Retinal pigment epithelial cell (primary cell): ENCODE results near the gene XRRA1.

Experiments
- DNase-seq: peaks from one replicate; pipeline ENCODE4 v3.0.0-alpha.2; 2010; ENCODE audit warnings: low read depth
- H3K4me3 ChIP-seq: 2 replicates; pipeline ENCODE4 v1.5.1; 2011; ENCODE audit warnings: mild to moderate bottlenecking, low read length, control low read depth, moderate library complexity
- CTCF ChIP-seq: conservative IDR thresholded peaks from 2 replicates; pipeline ENCODE4 v1.5.1; 2011; ENCODE audit warnings: low read depth, low read length, control low read depth, inconsistent platforms

The XRRA1 gene

GRCh38 chr11:74926304-74927030 lies 22.4 kb downstream of the XRRA1 start:
- TF ChIP-seq CTCF = no peak
- H3K4me3 ChIP-seq = no peak overlapping the region
- no peak for DNase-seq

DNA sequence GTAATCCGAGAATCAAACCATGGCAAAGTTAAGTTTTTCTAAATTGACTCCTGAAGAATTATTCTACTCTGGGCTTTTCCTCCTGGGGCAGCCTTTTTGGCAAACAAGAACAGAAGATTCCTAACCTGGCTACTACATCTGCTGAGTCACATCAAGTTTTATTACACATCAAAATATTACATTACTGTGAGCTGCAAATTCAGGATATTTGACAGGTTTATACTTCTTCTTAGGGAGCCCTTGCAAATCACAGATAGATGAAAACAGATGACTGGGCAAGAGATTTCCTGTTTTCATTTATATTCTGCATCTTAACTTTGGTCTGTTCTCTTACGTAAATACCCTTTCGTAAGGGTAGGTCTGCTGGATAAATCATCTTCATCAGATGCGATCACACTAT lies 23.6 kb downstream of the XRRA1 start:
- TF ChIP-seq CTCF = no peak
- no peak for DNase-seq
- no peak overlapping the region for H3K4me3 ChIP-seq

- no peak for TF ChIP-seq CTCF
- no peak overlapping the region for H3K4me3 ChIP-seq
- DNase-seq = no peak
Measured at GRCh38 chr11:74923125-74923524, 25.8 kb downstream of the XRRA1 start.

- no peak for DNase-seq
- H3K4me3 ChIP-seq = no peak overlapping the region
- no peak for TF ChIP-seq CTCF
Measured at GRCh38 chr11:74909812-74910211, 39.1 kb downstream of the XRRA1 start.

DNA sequence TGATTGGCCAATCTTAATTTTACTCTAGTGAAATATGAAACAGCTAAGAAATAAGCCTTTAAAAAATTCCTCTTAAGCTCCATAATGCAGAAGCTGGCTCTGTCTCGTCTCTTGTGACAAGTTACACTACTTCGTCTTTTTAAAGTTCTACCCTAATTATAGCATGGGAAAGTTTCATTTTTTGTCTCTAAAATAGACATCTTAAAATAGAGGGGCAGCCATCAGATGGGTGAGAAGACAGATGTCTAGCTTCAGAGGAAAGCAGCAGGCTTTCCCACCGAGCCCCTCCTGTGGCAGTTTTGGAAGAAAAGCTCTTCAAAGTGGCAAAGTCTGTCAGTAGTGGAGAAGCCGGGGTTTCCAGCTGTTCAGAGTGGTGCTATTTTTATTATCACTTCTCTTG lies 39.5 kb downstream of the XRRA1 start:
- no peak overlapping the region for H3K4me3 ChIP-seq
- no peak for TF ChIP-seq CTCF
- no peak for DNase-seq

DNA sequence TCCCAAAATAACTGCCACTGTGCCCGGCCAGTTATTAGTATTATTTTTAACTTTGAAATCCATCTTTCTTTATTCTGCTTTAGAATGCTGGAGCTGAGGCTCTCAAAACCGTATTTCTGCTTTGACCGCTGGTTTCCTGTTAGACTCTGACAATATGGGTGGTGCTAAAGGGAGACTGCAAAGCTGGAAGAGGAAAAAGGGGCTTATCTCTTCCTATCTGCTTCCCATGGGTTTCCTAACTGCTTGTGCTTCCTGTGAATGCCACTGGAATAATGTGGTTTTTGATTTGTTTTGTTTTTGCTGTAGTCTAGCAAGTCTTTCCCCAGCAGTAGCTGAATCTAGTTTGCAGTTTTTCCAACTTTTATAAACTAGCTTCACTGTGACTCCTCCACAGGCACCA lies 43.6 kb downstream of the XRRA1 start:
- H3K4me3 ChIP-seq = no peak overlapping the region
- DNase-seq = no peak
- no peak for TF ChIP-seq CTCF

- H3K4me3 ChIP-seq = no peak overlapping the region
- DNase-seq = no peak
- TF ChIP-seq CTCF = no peak
Measured at GRCh38 chr11:74902342-74902741, 46.5 kb downstream of the XRRA1 start.
